Ovary (tissue), 3 donors: ENCODE results near the gene TNS1.

Experiments
- POLR2A ChIP-seq: fragments of 450-650 bp; IDR thresholded peaks from one replicate; pipeline ENCODE4 v1.6.1; 2017; ENCODE audit warnings: antibody characterized with exemption, mild to moderate bottlenecking, moderate library complexity
- TF ChIP-seq, protein P1 (sequence below), 3 donors: fragments of 450-650 bp in 2 of 3; fragments of 200-600 bp in 1 of 3; IDR thresholded peaks; one replicate each; pipeline versions ENCODE4 v1.5.1 to v1.8.0; 2016 to 2022; ENCODE audit warnings: antibody characterized with exemption in 3 of 3, mild to moderate bottlenecking in 1 of 3
- donor health status: DM: no; HTN: no; CAD: no.

DNA sequence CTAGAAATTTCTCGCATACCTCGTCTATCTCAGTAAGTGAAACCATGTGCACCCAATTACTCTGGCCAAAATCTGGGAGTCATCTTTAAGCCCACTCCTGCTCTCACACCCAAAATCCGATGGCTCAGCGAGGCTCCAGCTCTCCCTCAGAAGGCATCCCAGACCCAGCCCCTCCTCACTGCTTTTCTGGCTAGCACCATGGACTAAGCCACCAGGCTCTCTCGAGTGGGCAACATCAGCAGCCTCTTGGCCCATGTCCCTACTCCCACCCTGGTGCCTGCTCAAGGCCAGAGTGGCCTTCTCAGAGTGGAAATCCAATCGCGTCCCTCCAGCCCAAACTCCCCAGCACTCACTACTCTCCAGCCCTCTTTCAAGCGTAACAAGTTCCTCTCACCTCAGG is 27.2 kb downstream of the TNS1 start:
- no peak for TF ChIP-seq POLR2A
- TF ChIP-seq, protein P1, sequence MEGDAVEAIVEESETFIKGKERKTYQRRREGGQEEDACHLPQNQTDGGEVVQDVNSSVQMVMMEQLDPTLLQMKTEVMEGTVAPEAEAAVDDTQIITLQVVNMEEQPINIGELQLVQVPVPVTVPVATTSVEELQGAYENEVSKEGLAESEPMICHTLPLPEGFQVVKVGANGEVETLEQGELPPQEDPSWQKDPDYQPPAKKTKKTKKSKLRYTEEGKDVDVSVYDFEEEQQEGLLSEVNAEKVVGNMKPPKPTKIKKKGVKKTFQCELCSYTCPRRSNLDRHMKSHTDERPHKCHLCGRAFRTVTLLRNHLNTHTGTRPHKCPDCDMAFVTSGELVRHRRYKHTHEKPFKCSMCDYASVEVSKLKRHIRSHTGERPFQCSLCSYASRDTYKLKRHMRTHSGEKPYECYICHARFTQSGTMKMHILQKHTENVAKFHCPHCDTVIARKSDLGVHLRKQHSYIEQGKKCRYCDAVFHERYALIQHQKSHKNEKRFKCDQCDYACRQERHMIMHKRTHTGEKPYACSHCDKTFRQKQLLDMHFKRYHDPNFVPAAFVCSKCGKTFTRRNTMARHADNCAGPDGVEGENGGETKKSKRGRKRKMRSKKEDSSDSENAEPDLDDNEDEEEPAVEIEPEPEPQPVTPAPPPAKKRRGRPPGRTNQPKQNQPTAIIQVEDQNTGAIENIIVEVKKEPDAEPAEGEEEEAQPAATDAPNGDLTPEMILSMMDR (IDR thresholded peaks at IDR 0.05), result no peak
